Trophoblast cell (in vitro differentiated cells and primary cell): ENCODE results near the gene TAGLN.

Experiments used
- DNase-seq, 2 donors: peaks; one replicate each; pipeline ENCODE4 v3.0.0-alpha.2; 2016
- H2AFZ ChIP-seq: 2 replicates; pipeline ENCODE4 v1.6.1; 2013; ENCODE audit warnings: low read length, moderate library complexity, mild to moderate bottlenecking; ENCODE audit not compliant: insufficient read depth, poor library complexity
- H2AK5ac ChIP-seq: 2 replicates; pipeline ENCODE4 v1.6.1; 2013; ENCODE audit warnings: mild to moderate bottlenecking, low read length
- H2BK120ac ChIP-seq: 2 replicates; pipeline ENCODE4 v1.6.1; 2013; ENCODE audit warnings: low read length, mild to moderate bottlenecking, moderate library complexity; ENCODE audit not compliant: insufficient read depth, poor library complexity
- H2BK12ac ChIP-seq: 2 replicates; pipeline ENCODE4 v1.6.1; 2013; ENCODE audit warnings: mild to moderate bottlenecking, low read length, moderate library complexity
- H2BK5ac ChIP-seq: 2 replicates; pipeline ENCODE4 v1.6.1; 2013; ENCODE audit warnings: low read length, low read depth, moderate library complexity, mild to moderate bottlenecking; ENCODE audit not compliant: poor library complexity
- H3K14ac ChIP-seq: 2 replicates; pipeline ENCODE4 v1.6.1; 2013; ENCODE audit warnings: mild to moderate bottlenecking, low read length
- H3K18ac ChIP-seq: 2 replicates; pipeline ENCODE4 v1.6.1; 2013; ENCODE audit warnings: mild to moderate bottlenecking, low read length
- H3K23ac ChIP-seq: 2 replicates; pipeline ENCODE4 v1.6.1; 2013; ENCODE audit warnings: low read length
- H3K27ac ChIP-seq: 2 replicates; pipeline ENCODE4 v1.5.1; 2013; ENCODE audit warnings: low read depth, mild to moderate bottlenecking, inconsistent platforms, low read length, moderate library complexity
- H3K27me3 ChIP-seq: 2 replicates; pipeline ENCODE4 v1.6.1; 2013; ENCODE audit warnings: inconsistent platforms, mild to moderate bottlenecking, low read length, moderate library complexity; ENCODE audit not compliant: insufficient read depth
- H3K36me3 ChIP-seq, 2 experiments: 1 replicate in 1 of 2; 2 replicates in 1 of 2; pipeline ENCODE4 v1.6.1; 2013; ENCODE audit warnings: low read length in 2 of 2, mild to moderate bottlenecking in 2 of 2, moderate library complexity in 1 of 2; ENCODE audit not compliant: insufficient read depth in 2 of 2, control insufficient read depth in 1 of 2
- H3K4ac ChIP-seq: 2 replicates; pipeline ENCODE4 v1.6.1; 2013; ENCODE audit warnings: low read depth, mild to moderate bottlenecking, low read length, moderate library complexity
- H3K4me1 ChIP-seq, 2 experiments: 1 replicate in 1 of 2; 2 replicates in 1 of 2; pipeline ENCODE4 v1.6.1; 2013; ENCODE audit warnings: low read length in 2 of 2, mild to moderate bottlenecking in 2 of 2, moderate library complexity in 1 of 2; ENCODE audit not compliant: insufficient read depth in 2 of 2, control insufficient read depth in 1 of 2
- H3K4me2 ChIP-seq: 2 replicates; pipeline ENCODE4 v1.6.1; 2013; ENCODE audit warnings: inconsistent platforms, mild to moderate bottlenecking, low read length, moderate library complexity
- H3K4me3 ChIP-seq: 2 replicates; pipeline ENCODE4 v1.5.1; 2013; ENCODE audit warnings: mild to moderate bottlenecking, low read depth, low read length, inconsistent platforms
- H3K79me1 ChIP-seq: one replicate; pipeline ENCODE4 v1.6.1; 2013; ENCODE audit warnings: low read length
- H3K79me2 ChIP-seq: 2 replicates; pipeline ENCODE4 v1.6.1; 2013; ENCODE audit warnings: low read length, mild to moderate bottlenecking; ENCODE audit not compliant: control insufficient read depth, insufficient read depth, poor library complexity
- H3K9ac ChIP-seq: 2 replicates; pipeline ENCODE4 v1.6.1; 2013; ENCODE audit warnings: mild to moderate bottlenecking, low read length
- H3K9me3 ChIP-seq: 2 replicates; pipeline ENCODE4 v1.6.1; 2013; ENCODE audit warnings: low read depth, mild to moderate bottlenecking, control low read depth, inconsistent platforms, low read length; ENCODE audit not compliant: insufficient read depth
- H4K12ac ChIP-seq: 2 replicates; pipeline ENCODE4 v1.6.1; 2013; ENCODE audit warnings: low read depth, mild to moderate bottlenecking, low read length, moderate library complexity
- H4K8ac ChIP-seq: 2 replicates; pipeline ENCODE4 v1.6.1; 2013; ENCODE audit warnings: low read depth, mild to moderate bottlenecking, low read length, moderate library complexity
- H4K91ac ChIP-seq: one replicate; pipeline ENCODE4 v1.6.1; 2013; ENCODE audit warnings: low read depth, mild to moderate bottlenecking, low read length, moderate library complexity
- WGBS: extraction: QIAGEN DNeasy Blood & Tissue Kit; methylation state at CpG from one replicate; pipeline ENCODE4 v1.1.7; 2013; ENCODE audit warnings: missing lambda C conversion rate; ENCODE audit not compliant: insufficient read length, insufficient coverage; ENCODE audit errors: extremely low coverage; 5-methylcytosine and 5-hydroxymethylcytosine counted together

The TAGLN gene

DNA sequence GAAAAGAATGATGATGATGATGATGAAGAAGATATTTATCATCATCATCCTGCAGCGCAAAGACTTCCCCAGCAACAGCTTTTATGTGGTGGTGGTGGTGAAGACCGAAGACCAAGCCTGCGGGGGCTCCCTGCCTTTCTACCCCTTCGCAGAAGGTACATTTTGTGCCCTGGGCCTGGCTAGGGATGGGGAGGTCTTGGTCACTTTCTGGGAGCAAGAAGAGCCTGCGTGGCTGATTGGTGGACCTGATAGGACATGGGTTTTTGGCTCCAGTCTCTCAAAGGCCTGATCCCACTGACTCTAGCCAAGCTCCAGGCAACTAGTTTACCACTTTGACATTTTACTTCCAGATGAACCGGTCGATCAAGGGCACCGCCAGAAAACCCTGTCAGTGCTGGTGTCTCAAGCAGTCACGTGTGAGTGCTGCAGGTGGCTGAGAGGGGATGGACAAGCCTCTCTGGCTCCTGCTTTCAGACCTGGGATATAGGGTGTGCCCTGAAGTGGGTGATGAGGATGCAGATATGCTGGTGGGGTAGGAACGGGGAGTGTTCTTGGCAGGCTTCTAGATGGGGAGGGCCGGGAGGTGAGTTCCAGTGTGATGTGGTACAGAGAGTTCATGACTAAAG lies 15.3 kb upstream of the TAGLN start:
- Histone ChIP-seq H3K27ac (no peak overlapping the region), H3K9me3 (peaks cover 2% of the 10 kb centered on the region), H2BK5ac (no peak overlapping the region), H3K23ac (no peak overlapping the region), H3K18ac (no peak overlapping the region), H4K91ac (no peak overlapping the region), H3K27me3 (no peaks in the 10 kb centered on the region), H3K79me2 (peaks cover 4% of the 10 kb centered on the region), H3K4ac (no peak overlapping the region), H2BK120ac (no peak overlapping the region), H3K36me3 (peaks cover 33 to 37% of the 10 kb centered on the region in 2 experiments), H3K4me2 (no peak overlapping the region), H3K79me1 (peaks cover 4% of the 10 kb centered on the region), H4K8ac (no peak overlapping the region), H3K9ac (no peak overlapping the region), H4K12ac (no peak overlapping the region), H2AK5ac (no peak overlapping the region), H2BK12ac (no peak overlapping the region), H3K4me1 (peaks cover 9 to 10% of the 10 kb centered on the region in 2 experiments), H3K4me3 (no peak overlapping the region), H3K14ac (no peak overlapping the region), H2AFZ (no peak overlapping the region)
- DNase-seq: peak in 1 of 2 donors; percentile 39
- WGBS: no CpG with 5 or more reads among the region's 11 CpGs

DNA sequence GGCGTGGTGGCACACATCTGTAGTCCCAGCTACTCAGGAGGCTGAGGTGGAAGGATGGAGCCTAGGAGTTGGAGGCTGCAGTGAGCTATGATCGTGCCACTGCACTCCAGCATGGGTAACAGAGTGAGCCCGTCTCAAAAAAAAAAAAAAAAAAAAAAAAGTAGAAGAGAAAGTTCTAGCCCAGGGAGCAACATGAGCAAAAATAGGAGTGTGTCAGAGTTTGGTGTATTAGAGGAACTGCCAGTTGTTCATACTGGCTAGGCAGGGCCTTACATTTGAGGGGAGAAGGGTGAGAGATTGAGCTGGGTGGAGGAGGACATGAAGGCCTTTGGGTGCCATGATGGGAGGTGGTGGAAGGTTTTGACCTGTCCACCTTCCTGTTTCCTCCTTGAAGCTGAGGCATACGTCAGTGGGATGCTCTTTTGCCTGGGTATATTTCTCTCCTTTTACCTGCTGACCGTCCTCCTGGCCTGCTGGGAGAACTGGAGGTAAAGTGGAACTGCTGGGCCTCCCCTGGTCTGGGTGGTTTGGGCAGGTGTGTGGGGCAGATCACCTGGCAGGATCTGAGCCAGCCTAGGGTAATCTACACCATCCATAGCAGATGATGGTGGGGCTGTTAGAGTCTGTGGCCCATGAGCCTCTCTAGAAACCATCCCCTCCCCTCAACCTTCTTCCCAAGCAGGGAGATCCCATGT lies 13.3 kb upstream of the TAGLN start:
- no peak overlapping the region for H2AFZ ChIP-seq
- no peaks in the 10 kb centered on the region for H3K79me1 ChIP-seq
- no peak overlapping the region for H3K27ac ChIP-seq
- H3K4ac ChIP-seq: no peak overlapping the region
- H3K79me2 ChIP-seq: no peaks in the 10 kb centered on the region
- H3K9me3 ChIP-seq: peaks cover under 1% of the 10 kb centered on the region
- H4K12ac ChIP-seq: no peak overlapping the region
- H3K4me2 ChIP-seq: no peak overlapping the region
- H3K9ac ChIP-seq: no peak overlapping the region
- no peaks in the 10 kb centered on the region for H3K27me3 ChIP-seq
- no peak overlapping the region for H3K18ac ChIP-seq
- no peak overlapping the region for H2BK12ac ChIP-seq
- H2BK5ac ChIP-seq: no peak overlapping the region
- no peak overlapping the region for H4K91ac ChIP-seq
- no peak overlapping the region for H2AK5ac ChIP-seq
- no peak overlapping the region for H3K14ac ChIP-seq
- H2BK120ac ChIP-seq: no peak overlapping the region
- no peak overlapping the region for H4K8ac ChIP-seq
- peaks cover 2% of the 10 kb centered on the region in 2 experiments for H3K4me1 ChIP-seq
- no peak for DNase-seq
- peaks cover 53 to 56% of the 10 kb centered on the region in 2 experiments for H3K36me3 ChIP-seq
- no peak overlapping the region for H3K4me3 ChIP-seq
- H3K23ac ChIP-seq: no peak overlapping the region
- WGBS: no CpG with 5 or more reads among the region's 5 CpGs

DNA sequence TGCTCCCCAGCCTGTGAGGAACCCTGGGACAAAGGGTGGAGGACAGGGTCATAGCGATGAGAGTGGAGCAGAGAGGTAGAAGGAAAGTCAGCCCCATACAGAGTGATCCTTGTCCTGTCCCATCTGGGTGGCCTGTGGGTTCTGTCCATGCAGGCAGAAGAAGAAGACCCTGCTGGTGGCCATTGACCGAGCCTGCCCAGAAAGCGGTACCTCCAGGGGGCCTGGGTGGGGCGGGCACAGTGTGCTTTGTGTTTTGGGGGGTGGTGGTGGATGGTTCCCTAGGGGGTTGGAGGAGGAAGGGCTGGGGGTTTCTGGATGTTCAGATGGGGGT lies 12.8 kb upstream of the TAGLN start:
- H3K36me3 ChIP-seq: peaks cover 53 to 57% of the 10 kb centered on the region in 2 experiments
- no peaks in the 10 kb centered on the region for H3K79me2 ChIP-seq
- H3K4me1 ChIP-seq: peaks cover 0 to 2% of the 10 kb centered on the region in 2 experiments
- no peak overlapping the region for H2BK120ac ChIP-seq
- H4K8ac ChIP-seq: no peak overlapping the region
- no peak overlapping the region for H3K4me3 ChIP-seq
- no peaks in the 10 kb centered on the region for H3K9me3 ChIP-seq
- no peaks in the 10 kb centered on the region for H3K79me1 ChIP-seq
- H4K12ac ChIP-seq: no peak overlapping the region
- no peak overlapping the region for H3K14ac ChIP-seq
- no peak overlapping the region for H4K91ac ChIP-seq
- no peak overlapping the region for H3K4ac ChIP-seq
- H3K9ac ChIP-seq: no peak overlapping the region
- no peak overlapping the region for H3K4me2 ChIP-seq
- no peak overlapping the region for H3K18ac ChIP-seq
- H3K27ac ChIP-seq: no peak overlapping the region
- no peak overlapping the region for H3K23ac ChIP-seq
- WGBS: no CpG with 5 or more reads among the region's 4 CpGs
- H2AFZ ChIP-seq: no peak overlapping the region
- no peak overlapping the region for H2BK5ac ChIP-seq
- H2AK5ac ChIP-seq: no peak overlapping the region
- H2BK12ac ChIP-seq: no peak overlapping the region
- no peak for DNase-seq
- no peaks in the 10 kb centered on the region for H3K27me3 ChIP-seq

DNA sequence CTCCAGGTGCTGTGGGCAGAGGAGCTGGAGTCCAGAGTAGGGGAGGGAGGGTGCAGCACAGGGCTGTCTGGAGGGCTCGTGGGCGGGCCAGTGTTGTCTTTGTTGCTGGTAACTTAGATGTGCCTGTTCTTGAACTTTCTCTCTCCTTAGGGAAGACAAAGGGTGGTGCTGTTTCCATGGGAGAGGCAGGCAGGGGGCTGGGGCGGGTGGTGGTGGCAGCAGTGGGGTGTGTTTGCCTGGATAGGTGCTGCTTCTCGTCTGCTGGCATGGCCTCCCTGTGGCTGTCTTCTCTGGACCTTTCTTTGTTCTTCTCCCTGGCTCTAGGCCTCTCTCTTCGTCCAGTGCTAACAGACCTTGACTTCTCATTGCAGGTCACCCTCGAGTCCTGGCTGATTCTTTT lies 12.2 kb upstream of the TAGLN start:
- Histone ChIP-seq H3K4ac (no peak overlapping the region), H4K12ac (no peak overlapping the region), H4K91ac (no peak overlapping the region), H3K36me3 (peaks cover 49 to 59% of the 10 kb centered on the region in 2 experiments), H3K4me3 (no peak overlapping the region), H3K9me3 (no peaks in the 10 kb centered on the region), H4K8ac (no peak overlapping the region), H3K79me2 (no peaks in the 10 kb centered on the region), H3K4me1 (peaks cover 0 to 2% of the 10 kb centered on the region in 2 experiments), H2AFZ (no peak overlapping the region), H3K27ac (no peak overlapping the region), H2BK12ac (no peak overlapping the region), H2AK5ac (no peak overlapping the region), H2BK5ac (no peak overlapping the region), H3K79me1 (no peaks in the 10 kb centered on the region), H3K27me3 (no peaks in the 10 kb centered on the region), H3K23ac (no peak overlapping the region), H3K14ac (no peak overlapping the region), H3K4me2 (no peak overlapping the region), H2BK120ac (no peak overlapping the region), H3K9ac (no peak overlapping the region), H3K18ac (no peak overlapping the region)
- WGBS: no CpG with 5 or more reads among the region's 6 CpGs
- no peak for DNase-seq
